KMS-11 (cell line): ENCODE results near the gene CELF1.

Source experiments
- H2AFZ ChIP-seq: fragments of 200-600 bp; sonication (generic); 2 replicates; pipeline ENCODE4 v1.6.1; 2016; ENCODE audit warnings: antibody characterized with exemption, mixed run types, low read depth
- H3K27ac ChIP-seq: fragments of 200-600 bp; sonication (generic); 2 replicates; pipeline ENCODE4 v1.6.1; 2016; ENCODE audit warnings: mild to moderate bottlenecking, mixed run types
- H3K27me3 ChIP-seq: fragments of 200-600 bp; sonication (generic); 2 replicates; pipeline ENCODE4 v1.6.1; 2017; ENCODE audit warnings: mild to moderate bottlenecking, low read depth, mixed run types, moderate library complexity; ENCODE audit not compliant: insufficient read depth
- H3K36me3 ChIP-seq: fragments of 200-600 bp; sonication (generic); 2 replicates; pipeline ENCODE4 v1.6.1; 2017; ENCODE audit warnings: mild to moderate bottlenecking, mixed run types; ENCODE audit not compliant: insufficient read depth
- H3K4me1 ChIP-seq: fragments of 200-600 bp; sonication (generic); 2 replicates; pipeline ENCODE4 v1.6.1; 2016; ENCODE audit warnings: mild to moderate bottlenecking, low read depth, mixed run types; ENCODE audit not compliant: poor library complexity, severe bottlenecking
- H3K4me2 ChIP-seq: fragments of 200-600 bp; sonication (generic); 2 replicates; pipeline ENCODE4 v1.7.0; 2016; ENCODE audit warnings: mild to moderate bottlenecking, mixed run types
- H3K4me3 ChIP-seq: fragments of 200-600 bp; sonication (generic); IDR thresholded peaks from 2 replicates; pipeline ENCODE4 v1.6.1; 2017; ENCODE audit warnings: low read depth, low read length, mixed read lengths; ENCODE audit not compliant: insufficient read depth
- H3K79me2 ChIP-seq: fragments of 200-600 bp; sonication (generic); 2 replicates; pipeline ENCODE4 v1.6.1; 2016; ENCODE audit warnings: low read depth, mixed run types; ENCODE audit not compliant: insufficient read depth
- H3K9ac ChIP-seq: fragments of 200-600 bp; sonication (generic); 2 replicates; pipeline ENCODE4 v1.6.1; 2016; ENCODE audit warnings: mild to moderate bottlenecking, mixed run types
- H4K20me1 ChIP-seq: fragments of 200-600 bp; sonication (generic); 2 replicates; pipeline ENCODE4 v1.6.1; 2016; ENCODE audit warnings: mild to moderate bottlenecking, mixed run types; ENCODE audit not compliant: insufficient read depth
- CTCF ChIP-seq: fragments of 200-600 bp; sonication (generic); conservative IDR thresholded peaks from 2 replicates; pipeline ENCODE4 v1.6.1; 2017; ENCODE audit warnings: low read depth, mild to moderate bottlenecking, antibody characterized with exemption, low read length, moderate library complexity, mixed read lengths

The CELF1 gene

GRCh38 chr11:47477753-47478152 is 75.2 kb downstream of the CELF1 start:
- H3K9ac ChIP-seq, result no peak overlapping the region
- no peak for TF ChIP-seq CTCF
- no peaks in the 10 kb centered on the region for H4K20me1 ChIP-seq
- H3K36me3 ChIP-seq, result peaks cover 6% of the 10 kb centered on the region; the same call in 1 of the 2 replicates
- no peak overlapping the region for H3K27ac ChIP-seq
- H3K79me2 ChIP-seq, result 0 out of 2 replicates have a peak, but pooled peaks cover 6% of the 10 kb centered on the region
- no peak overlapping the region for H3K4me3 ChIP-seq
- H3K4me1 ChIP-seq, result no peaks in the 10 kb centered on the region
- H2AFZ ChIP-seq, result no peak overlapping the region
- H3K27me3 ChIP-seq, result no peaks in the 10 kb centered on the region
- H3K4me2 ChIP-seq, result no peak overlapping the region

- Histone ChIP-seq H3K79me2 (0 out of 2 replicates have a peak, but pooled peaks cover 6% of the 10 kb centered on the region), H2AFZ (no peak overlapping the region), H3K4me1 (no peaks in the 10 kb centered on the region), H3K36me3 (peaks cover 11% of the 10 kb centered on the region; the same call in 1 of the 2 replicates), H3K4me2 (no peak overlapping the region), H3K9ac (no peak overlapping the region), H3K4me3 (no peak overlapping the region), H3K27me3 (no peaks in the 10 kb centered on the region), H3K27ac (no peak overlapping the region), H4K20me1 (no peaks in the 10 kb centered on the region)
- no peak for TF ChIP-seq CTCF
Observed at GRCh38 chr11:47477323-47477722, 75.6 kb downstream of the CELF1 start.

- Histone ChIP-seq H2AFZ (no peak overlapping the region), H3K27ac (no peak overlapping the region), H3K36me3 (peaks cover 22% of the 10 kb centered on the region; the same call in 1 of the 2 replicates), H3K4me3 (no peak overlapping the region), H3K79me2 (peaks cover 6% of the 10 kb centered on the region; the same call in 1 of the 2 replicates), H4K20me1 (no peaks in the 10 kb centered on the region), H3K9ac (no peak overlapping the region), H3K4me2 (no peak overlapping the region), H3K27me3 (no peaks in the 10 kb centered on the region), H3K4me1 (peaks cover 18% of the 10 kb centered on the region)
- TF ChIP-seq CTCF, result no peak
Observed at GRCh38 chr11:47470671-47471070, 82.3 kb downstream of the CELF1 start.

- no peak for TF ChIP-seq CTCF
- Histone ChIP-seq H3K4me3 (no peak overlapping the region), H3K79me2 (peaks cover 3% of the 10 kb centered on the region; the same call in 1 of the 2 replicates), H3K27ac (no peak overlapping the region; the same call in 1 of the 2 replicates), H3K27me3 (no peaks in the 10 kb centered on the region), H2AFZ (no peak overlapping the region), H3K9ac (no peak overlapping the region), H3K4me1 (peaks cover 18% of the 10 kb centered on the region), H3K36me3 (peaks cover 22% of the 10 kb centered on the region; the same call in 1 of the 2 replicates), H4K20me1 (no peaks in the 10 kb centered on the region), H3K4me2 (no peak overlapping the region)
Observed at GRCh38 chr11:47469361-47470179, 83.4 kb downstream of the CELF1 start.
